ENCODE data around the gene ZNF224.
"Not testable (repeated sequence)": the region's sequence is repeated elsewhere in the genome, so short reads cannot be mapped to it uniquely, and the experiment has no call there.

The ZNF224 gene

GRCh38 chr19:44109458-44109857, 15.3 kb downstream of the ZNF224 start:
- TF ChIP-seq CTCF (IDR thresholded peaks at IDR 0.05; ENCODE audit: low read depth, low read length), result no peak
- no peak for DNase-seq (ENCODE audit: extremely low read depth, low read depth)

- peak; percentile 59 for DNase-seq (ENCODE audit: extremely low read depth, low read depth)
- no peak for TF ChIP-seq CTCF (IDR thresholded peaks at IDR 0.05; ENCODE audit: low read depth, low read length)
Observed at GRCh38 chr19:44111910-44112463, 17.8 kb downstream of the ZNF224 start.

GRCh38 chr19:44112802-44113137, 18.6 kb downstream of the ZNF224 start:
- no peak; the same call in 1 of the 2 replicates for TF ChIP-seq CTCF (IDR thresholded peaks at IDR 0.05; ENCODE audit: low read depth, low read length)
- DNase-seq (ENCODE audit: extremely low read depth, low read depth), result no peak

GRCh38 chr19:44113138-44113783, 19.1 kb downstream of the ZNF224 start, which contains the start of gene ZNF225:
TSS of gene ZNF225 (plus strand) at chr19:44113399. CDS start at chr19:44115828, 2,429 bp downstream.
- TF ChIP-seq CTCF (IDR thresholded peaks at IDR 0.05; ENCODE audit: low read depth, low read length), result no peak
- peak; percentile 94 for DNase-seq (ENCODE audit: extremely low read depth, low read depth)

GRCh38 chr19:44113784-44114390, 19.7 kb downstream of the ZNF224 start:
- TF ChIP-seq CTCF (IDR thresholded peaks at IDR 0.05; ENCODE audit: low read depth, low read length), result no peak

GRCh38 chr19:44121162-44121561, 27.0 kb downstream of the ZNF224 start:
- not testable (repeated sequence) for DNase-seq (ENCODE audit: extremely low read depth, low read depth)

More at GRCh38 chr19:44113784-44114390, 19.7 kb downstream of the ZNF224 start:
- no peak for DNase-seq (ENCODE audit: extremely low read depth, low read depth)

GRCh38 chr19:44131955-44132354, 37.8 kb downstream of the ZNF224 start:
- no peak for TF ChIP-seq CTCF (IDR thresholded peaks at IDR 0.05; ENCODE audit: low read depth, low read length)
- DNase-seq (ENCODE audit: extremely low read depth, low read depth), result no peak

Data from AG09319 (cell line).